ENCODE measurements around the gene PLEKHF1.
"Not testable (repeated sequence)": the region's sequence is repeated elsewhere in the genome, so short reads cannot be mapped to it uniquely, and the experiment has no call there.

The PLEKHF1 gene

GRCh38 chr19:29699861-29700260 lies 34.6 kb downstream of the PLEKHF1 start:
- no peak for DNase-seq (ENCODE audit: low read depth in 2 of 2)

- no peak for DNase-seq (ENCODE audit: low read depth in 2 of 2)
Measured at GRCh38 chr19:29700498-29700897, 35.2 kb downstream of the PLEKHF1 start.

GRCh38 chr19:29702161-29702962 lies 37.1 kb downstream of the PLEKHF1 start:
- DNase-seq (ENCODE audit: low read depth in 2 of 2), result no peak

GRCh38 chr19:29702963-29703320 lies 37.7 kb downstream of the PLEKHF1 start:
- no peak for DNase-seq (ENCODE audit: low read depth in 2 of 2)

- no peak for DNase-seq (ENCODE audit: low read depth in 2 of 2)
Measured at GRCh38 chr19:29704562-29705558, 39.6 kb downstream of the PLEKHF1 start.

GRCh38 chr19:29705706-29706105 lies 40.4 kb downstream of the PLEKHF1 start:
- no peak for DNase-seq (ENCODE audit: low read depth in 2 of 2)

- no peak for DNase-seq (ENCODE audit: low read depth in 2 of 2)
Measured at GRCh38 chr19:29706635-29707034, 41.4 kb downstream of the PLEKHF1 start.

- DNase-seq (ENCODE audit: low read depth in 2 of 2), result no peak
Measured at GRCh38 chr19:29708554-29709439, 43.5 kb downstream of the PLEKHF1 start.

GRCh38 chr19:29709440-29709798 lies 44.2 kb downstream of the PLEKHF1 start:
- not testable (repeated sequence) for DNase-seq (ENCODE audit: low read depth in 2 of 2)

- no peak for DNase-seq (ENCODE audit: low read depth in 2 of 2)
Measured at GRCh38 chr19:29711584-29712132, 46.4 kb downstream of the PLEKHF1 start.

- DNase-seq (ENCODE audit: low read depth in 2 of 2), result no peak
Measured at GRCh38 chr19:29712744-29713516, 47.7 kb downstream of the PLEKHF1 start.

- DNase-seq (ENCODE audit: low read depth in 2 of 2), result no peak
Measured at GRCh38 chr19:29714371-29714952, 49.2 kb downstream of the PLEKHF1 start.

GRCh38 chr19:29714953-29715700 lies 49.9 kb downstream of the PLEKHF1 start, which contains the start of gene C19orf12:
Gene C19orf12 (minus strand): TSS chr19:29715261. CDS start chr19:29708413, 6,848 bp downstream.
- DNase-seq (ENCODE audit: low read depth in 2 of 2), result peak; percentile 46 to 57

GRCh38 chr19:29715701-29716581 lies 50.7 kb downstream of the PLEKHF1 start:
- no peak for DNase-seq (ENCODE audit: low read depth in 2 of 2)

- no peak for DNase-seq (ENCODE audit: low read depth in 2 of 2)
Measured at GRCh38 chr19:29717051-29717450, 51.8 kb downstream of the PLEKHF1 start.

GRCh38 chr19:29724102-29724641 lies 58.9 kb downstream of the PLEKHF1 start:
- DNase-seq (ENCODE audit: low read depth in 2 of 2), result peak in 1 of 2 donors; percentile 24

- no peak for DNase-seq (ENCODE audit: low read depth in 2 of 2)
Measured at GRCh38 chr19:29724746-29725145, 59.5 kb downstream of the PLEKHF1 start.
